Measurements from ENCODE around the gene ANKRD34A. TPM values are rescaled to one million over a fixed set of nuclear protein-coding genes. Genes with fewer than 3 reads are reported as not detected.

Gene ANKRD34A
- total and polyA plus RNA-seq, 2 donors from 2014 or later = 0.37 to 0.76 TPM

DNA sequence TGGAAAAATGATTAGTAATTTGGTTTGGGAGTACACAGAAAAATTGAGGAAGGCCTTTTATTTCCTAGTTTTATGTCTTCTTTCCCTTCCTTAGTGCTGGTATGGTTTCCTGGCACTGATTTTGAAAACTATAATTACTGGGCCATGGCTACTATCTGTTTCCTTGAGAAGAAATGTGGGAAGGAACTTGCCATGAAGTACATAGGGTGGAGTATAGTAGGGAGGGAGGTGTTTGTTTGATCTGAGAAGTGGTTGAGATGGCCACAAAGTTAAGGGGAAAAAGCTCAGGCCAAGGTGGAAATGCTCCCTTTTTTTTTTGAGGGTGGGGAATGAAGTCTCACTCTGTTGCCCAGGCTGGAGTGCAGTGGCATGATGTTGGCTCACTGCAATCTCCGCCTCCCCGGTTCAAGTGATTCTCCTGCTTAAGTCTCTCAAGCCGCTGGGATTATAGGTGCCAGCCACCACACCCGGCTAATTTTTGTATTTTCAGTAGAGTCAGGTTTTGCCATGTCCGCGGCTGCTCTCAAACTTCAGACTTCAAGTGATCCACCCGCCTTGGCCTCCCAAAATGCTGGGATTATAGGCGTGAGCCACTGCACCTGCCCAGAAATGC lies 45.9 kb upstream of the ANKRD34A start:
- FAIRE-seq (no peak), DNase-seq (peak in 1 of 5 donors; percentile 17)
- H3K36me3 ChIP-seq (ENCODE audit: control insufficient read depth in 2 of 3, insufficient read depth in 3 of 3, low read length in 3 of 3) = no peaks in the 10 kb centered on the region
- intact Hi-C loops (cut with DNase I) = loop anchor here (10.0 kb wide), 1 partner anchor 165 kb away; the partner anchor contains the start of gene NUDT17
- H3K9ac ChIP-seq (ENCODE audit: low read length in 3 of 3) = no peak overlapping the region
- TF ChIP-seq, protein P1, sequence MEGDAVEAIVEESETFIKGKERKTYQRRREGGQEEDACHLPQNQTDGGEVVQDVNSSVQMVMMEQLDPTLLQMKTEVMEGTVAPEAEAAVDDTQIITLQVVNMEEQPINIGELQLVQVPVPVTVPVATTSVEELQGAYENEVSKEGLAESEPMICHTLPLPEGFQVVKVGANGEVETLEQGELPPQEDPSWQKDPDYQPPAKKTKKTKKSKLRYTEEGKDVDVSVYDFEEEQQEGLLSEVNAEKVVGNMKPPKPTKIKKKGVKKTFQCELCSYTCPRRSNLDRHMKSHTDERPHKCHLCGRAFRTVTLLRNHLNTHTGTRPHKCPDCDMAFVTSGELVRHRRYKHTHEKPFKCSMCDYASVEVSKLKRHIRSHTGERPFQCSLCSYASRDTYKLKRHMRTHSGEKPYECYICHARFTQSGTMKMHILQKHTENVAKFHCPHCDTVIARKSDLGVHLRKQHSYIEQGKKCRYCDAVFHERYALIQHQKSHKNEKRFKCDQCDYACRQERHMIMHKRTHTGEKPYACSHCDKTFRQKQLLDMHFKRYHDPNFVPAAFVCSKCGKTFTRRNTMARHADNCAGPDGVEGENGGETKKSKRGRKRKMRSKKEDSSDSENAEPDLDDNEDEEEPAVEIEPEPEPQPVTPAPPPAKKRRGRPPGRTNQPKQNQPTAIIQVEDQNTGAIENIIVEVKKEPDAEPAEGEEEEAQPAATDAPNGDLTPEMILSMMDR (IDR thresholded peaks at IDR 0.05; ENCODE audit: borderline replicate concordance, extremely low read depth, insufficient read depth) = no peak
- no peaks in the 10 kb centered on the region for H3K4me1 ChIP-seq (ENCODE audit: control insufficient read depth in 2 of 3, insufficient read depth in 2 of 3, low read depth in 1 of 3, low read length in 3 of 3)
- no peak overlapping the region for H3K4me3 ChIP-seq (ENCODE audit: low read length in 3 of 3)
- no peaks in the 10 kb centered on the region for H3K9me3 ChIP-seq (ENCODE audit: control insufficient read depth in 2 of 3, insufficient read depth in 1 of 3, low read length in 3 of 3)
- no peak overlapping the region for H3K27ac ChIP-seq (ENCODE audit: low read depth in 2 of 2, low read length in 2 of 2)
- H3K27me3 ChIP-seq (ENCODE audit: control insufficient read depth, insufficient read depth, low read length) = no peaks in the 10 kb centered on the region

DNA sequence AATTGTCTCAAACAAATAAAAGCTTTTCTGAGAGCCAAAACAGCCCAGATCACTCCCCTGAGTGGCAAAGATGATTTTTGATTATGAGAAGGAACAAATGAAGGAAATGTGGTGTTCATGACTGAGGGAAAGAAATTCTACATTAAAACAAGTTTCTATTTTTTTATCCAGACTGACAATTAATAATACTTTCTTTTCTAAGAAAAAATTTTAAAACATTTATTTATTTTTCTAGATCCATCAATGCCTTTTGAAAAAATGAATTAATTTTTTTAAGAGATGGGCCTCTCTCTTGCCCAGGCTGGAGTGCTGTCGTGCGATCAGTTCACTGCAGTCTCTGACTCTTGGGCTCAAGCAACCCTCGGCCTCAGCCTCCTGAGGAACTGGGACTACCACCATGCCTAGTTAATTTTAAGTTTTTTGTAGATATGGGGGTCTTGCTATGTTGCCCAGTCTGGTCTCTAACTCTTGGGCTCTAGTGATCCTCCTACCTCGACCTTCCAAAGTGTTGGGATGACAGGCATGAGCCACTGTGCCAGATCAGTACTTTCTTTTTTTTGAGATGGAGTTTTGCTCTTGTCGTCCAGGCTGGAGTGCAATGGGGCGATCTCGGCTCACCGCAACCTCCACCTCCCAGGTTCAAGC lies 43.2 kb upstream of the ANKRD34A start:
- Histone ChIP-seq H3K36me3 (ENCODE audit: control insufficient read depth in 2 of 3, insufficient read depth in 3 of 3, low read length in 3 of 3) (no peaks in the 10 kb centered on the region), H3K9ac (ENCODE audit: low read length in 3 of 3) (peak overlapping the region in 1 of 3 donors; percentile 44), H3K27ac (ENCODE audit: low read depth in 2 of 2, low read length in 2 of 2) (peak overlapping the region in 1 of 2 donors; percentile 93), H3K9me3 (ENCODE audit: control insufficient read depth in 2 of 3, insufficient read depth in 1 of 3, low read length in 3 of 3) (no peaks in the 10 kb centered on the region), H3K4me1 (ENCODE audit: control insufficient read depth in 2 of 3, insufficient read depth in 2 of 3, low read depth in 1 of 3, low read length in 3 of 3) (no peaks in the 10 kb centered on the region), H3K4me3 (ENCODE audit: low read length in 3 of 3) (no peak overlapping the region), H3K27me3 (ENCODE audit: control insufficient read depth, insufficient read depth, low read length) (no peaks in the 10 kb centered on the region)
- peak in 1 of 5 donors; percentile 23 for DNase-seq
- no peak for FAIRE-seq
- intact Hi-C loops (cut with DNase I) = no loop called here
- TF ChIP-seq, protein P1 (IDR thresholded peaks at IDR 0.05; ENCODE audit: borderline replicate concordance, extremely low read depth, insufficient read depth) = no peak

DNA sequence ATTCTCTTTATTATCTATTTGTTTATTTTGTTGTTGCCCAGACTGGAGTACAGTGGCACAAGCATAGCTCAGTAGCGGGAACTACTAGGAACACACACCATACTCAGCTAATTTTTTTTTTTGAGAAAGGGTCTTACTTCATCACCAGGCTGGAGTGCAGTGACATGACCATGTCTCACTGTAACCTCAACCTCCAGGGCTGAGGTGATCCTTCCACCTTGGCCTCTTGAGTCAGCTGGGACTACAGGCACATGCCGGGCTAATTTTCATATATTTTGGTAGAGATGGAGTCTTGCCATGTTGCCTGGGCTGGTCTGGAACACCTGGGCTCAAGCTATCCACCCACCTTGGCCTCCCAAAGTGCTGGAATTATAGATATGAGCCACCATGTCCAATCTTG lies 37.3 kb upstream of the ANKRD34A start:
- Histone ChIP-seq H3K9ac (ENCODE audit: low read length in 3 of 3) (no peak overlapping the region), H3K9me3 (ENCODE audit: control insufficient read depth in 2 of 3, insufficient read depth in 1 of 3, low read length in 3 of 3) (no peaks in the 10 kb centered on the region), H3K4me1 (ENCODE audit: control insufficient read depth in 2 of 3, insufficient read depth in 2 of 3, low read depth in 1 of 3, low read length in 3 of 3) (peaks cover 7 to 13% (median 11%) of the 10 kb centered on the region in 3 donors), H3K27ac (ENCODE audit: low read depth in 2 of 2, low read length in 2 of 2) (no peak overlapping the region), H3K27me3 (ENCODE audit: control insufficient read depth, insufficient read depth, low read length) (no peaks in the 10 kb centered on the region), H3K4me3 (ENCODE audit: low read length in 3 of 3) (no peak overlapping the region), H3K36me3 (ENCODE audit: control insufficient read depth in 2 of 3, insufficient read depth in 3 of 3, low read length in 3 of 3) (no peaks in the 10 kb centered on the region)
- FAIRE-seq (no peak), DNase-seq (peak in 1 of 5 donors; percentile 6)
- intact Hi-C loops (cut with DNase I) = no loop called here
- TF ChIP-seq, protein P1 (IDR thresholded peaks at IDR 0.05; ENCODE audit: borderline replicate concordance, extremely low read depth, insufficient read depth) = no peak
